PFSK-1 (cell line): Measurements from ENCODE around the gene SEC24D. TPM values are rescaled to one million over a fixed set of nuclear protein-coding genes. Genes with fewer than 3 reads are reported as not detected.
A peak's percentile ranks its signal among the peaks of the same experiment; 100 is the strongest.

Experiments
- FOXP2 ChIP-seq: optimal IDR thresholded peaks from 2 replicates; pipeline ENCODE3; 2011; ENCODE audit warnings: borderline replicate concordance, control low read depth, inconsistent platforms; ENCODE audit not compliant: insufficient read depth; ENCODE audit errors: extremely low read length, extremely low read depth
- POLR2AphosphoS5 ChIP-seq: IDR thresholded peaks from 2 replicates; pipeline ENCODE4 v1.6.1; 2012; ENCODE audit warnings: low read depth, mild to moderate bottlenecking, control low read depth, low read length, moderate library complexity
- SIN3A ChIP-seq: IDR thresholded peaks from 2 replicates; pipeline ENCODE4 v1.6.1; 2012; ENCODE audit warnings: mild to moderate bottlenecking, low read length, moderate library complexity, borderline replicate concordance; ENCODE audit not compliant: insufficient read depth
- TAF1 ChIP-seq: IDR thresholded peaks from 2 replicates; pipeline ENCODE4 v1.6.1; 2012; ENCODE audit warnings: low read length, control low read depth, borderline replicate concordance; ENCODE audit not compliant: insufficient read depth
- polyA plus RNA-seq: library from polyadenylated mRNA; unstranded; fragments of >200 nt; gene quantifications from one replicate; pipeline ENCODE4 v1.2.1, GENCODE V29; 2012; ENCODE audit warnings: low read depth, missing spikeins; ENCODE audit not compliant: insufficient read length
- TF ChIP-seq, protein P1 (sequence below), 2 experiments: IDR thresholded peaks; 2 replicates each; pipeline versions ENCODE4 v1.6.1 to v1.8.0; 2011 to 2012; ENCODE audit warnings: low read depth in 2 of 2, low read length in 2 of 2, control low read depth in 1 of 2, inconsistent platforms in 1 of 2, mild to moderate bottlenecking in 1 of 2, moderate library complexity in 1 of 2; ENCODE audit not compliant: insufficient read depth in 1 of 2

SEC24D gene, protein sequence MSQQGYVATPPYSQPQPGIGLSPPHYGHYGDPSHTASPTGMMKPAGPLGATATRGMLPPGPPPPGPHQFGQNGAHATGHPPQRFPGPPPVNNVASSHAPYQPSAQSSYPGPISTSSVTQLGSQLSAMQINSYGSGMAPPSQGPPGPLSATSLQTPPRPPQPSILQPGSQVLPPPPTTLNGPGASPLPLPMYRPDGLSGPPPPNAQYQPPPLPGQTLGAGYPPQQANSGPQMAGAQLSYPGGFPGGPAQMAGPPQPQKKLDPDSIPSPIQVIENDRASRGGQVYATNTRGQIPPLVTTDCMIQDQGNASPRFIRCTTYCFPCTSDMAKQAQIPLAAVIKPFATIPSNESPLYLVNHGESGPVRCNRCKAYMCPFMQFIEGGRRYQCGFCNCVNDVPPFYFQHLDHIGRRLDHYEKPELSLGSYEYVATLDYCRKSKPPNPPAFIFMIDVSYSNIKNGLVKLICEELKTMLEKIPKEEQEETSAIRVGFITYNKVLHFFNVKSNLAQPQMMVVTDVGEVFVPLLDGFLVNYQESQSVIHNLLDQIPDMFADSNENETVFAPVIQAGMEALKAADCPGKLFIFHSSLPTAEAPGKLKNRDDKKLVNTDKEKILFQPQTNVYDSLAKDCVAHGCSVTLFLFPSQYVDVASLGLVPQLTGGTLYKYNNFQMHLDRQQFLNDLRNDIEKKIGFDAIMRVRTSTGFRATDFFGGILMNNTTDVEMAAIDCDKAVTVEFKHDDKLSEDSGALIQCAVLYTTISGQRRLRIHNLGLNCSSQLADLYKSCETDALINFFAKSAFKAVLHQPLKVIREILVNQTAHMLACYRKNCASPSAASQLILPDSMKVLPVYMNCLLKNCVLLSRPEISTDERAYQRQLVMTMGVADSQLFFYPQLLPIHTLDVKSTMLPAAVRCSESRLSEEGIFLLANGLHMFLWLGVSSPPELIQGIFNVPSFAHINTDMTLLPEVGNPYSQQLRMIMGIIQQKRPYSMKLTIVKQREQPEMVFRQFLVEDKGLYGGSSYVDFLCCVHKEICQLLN
- polyA plus RNA-seq = 18.7 TPM

DNA sequence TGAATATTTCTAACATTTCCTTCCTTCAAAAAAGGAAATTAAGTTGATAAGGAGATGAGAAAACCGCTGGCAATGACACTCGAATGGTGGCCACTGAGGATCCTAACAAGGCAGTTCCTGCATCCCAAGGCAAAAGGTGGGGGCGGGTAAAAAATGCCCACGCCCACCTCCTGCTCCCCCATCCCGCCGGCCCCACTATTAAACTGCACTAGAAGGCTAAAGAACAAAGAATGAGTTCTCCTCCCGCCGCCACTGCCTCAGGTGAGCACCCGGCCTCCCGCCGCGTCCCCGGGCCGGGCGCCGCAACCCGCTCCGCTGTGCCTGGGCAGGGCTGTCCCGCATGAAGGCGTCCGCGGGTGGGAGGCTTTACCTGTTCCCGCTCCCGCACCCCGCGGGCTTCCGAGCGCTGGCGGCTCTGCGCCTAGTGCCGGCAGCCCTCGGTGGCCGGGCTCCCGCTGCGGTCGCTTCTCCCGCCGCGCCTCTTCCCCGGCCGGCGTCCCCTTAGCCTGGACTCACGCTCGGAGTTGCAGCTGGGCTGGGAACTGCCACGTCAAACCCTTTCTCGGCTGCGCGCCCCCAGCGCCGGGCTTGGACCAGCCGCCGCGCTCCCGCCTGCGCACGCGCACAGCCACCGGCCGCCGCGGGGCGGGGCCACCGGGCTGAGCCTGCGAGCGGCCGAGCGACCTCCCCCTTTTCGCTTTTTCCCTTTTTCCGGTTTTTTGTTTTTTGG is at the start of gene SEC24D:
TSS of gene SEC24D (minus strand) at position 556 of the 730 bp plus-strand sequence. CDS start 2,430 bp downstream, outside the sequence.
- TF ChIP-seq, protein P1, sequence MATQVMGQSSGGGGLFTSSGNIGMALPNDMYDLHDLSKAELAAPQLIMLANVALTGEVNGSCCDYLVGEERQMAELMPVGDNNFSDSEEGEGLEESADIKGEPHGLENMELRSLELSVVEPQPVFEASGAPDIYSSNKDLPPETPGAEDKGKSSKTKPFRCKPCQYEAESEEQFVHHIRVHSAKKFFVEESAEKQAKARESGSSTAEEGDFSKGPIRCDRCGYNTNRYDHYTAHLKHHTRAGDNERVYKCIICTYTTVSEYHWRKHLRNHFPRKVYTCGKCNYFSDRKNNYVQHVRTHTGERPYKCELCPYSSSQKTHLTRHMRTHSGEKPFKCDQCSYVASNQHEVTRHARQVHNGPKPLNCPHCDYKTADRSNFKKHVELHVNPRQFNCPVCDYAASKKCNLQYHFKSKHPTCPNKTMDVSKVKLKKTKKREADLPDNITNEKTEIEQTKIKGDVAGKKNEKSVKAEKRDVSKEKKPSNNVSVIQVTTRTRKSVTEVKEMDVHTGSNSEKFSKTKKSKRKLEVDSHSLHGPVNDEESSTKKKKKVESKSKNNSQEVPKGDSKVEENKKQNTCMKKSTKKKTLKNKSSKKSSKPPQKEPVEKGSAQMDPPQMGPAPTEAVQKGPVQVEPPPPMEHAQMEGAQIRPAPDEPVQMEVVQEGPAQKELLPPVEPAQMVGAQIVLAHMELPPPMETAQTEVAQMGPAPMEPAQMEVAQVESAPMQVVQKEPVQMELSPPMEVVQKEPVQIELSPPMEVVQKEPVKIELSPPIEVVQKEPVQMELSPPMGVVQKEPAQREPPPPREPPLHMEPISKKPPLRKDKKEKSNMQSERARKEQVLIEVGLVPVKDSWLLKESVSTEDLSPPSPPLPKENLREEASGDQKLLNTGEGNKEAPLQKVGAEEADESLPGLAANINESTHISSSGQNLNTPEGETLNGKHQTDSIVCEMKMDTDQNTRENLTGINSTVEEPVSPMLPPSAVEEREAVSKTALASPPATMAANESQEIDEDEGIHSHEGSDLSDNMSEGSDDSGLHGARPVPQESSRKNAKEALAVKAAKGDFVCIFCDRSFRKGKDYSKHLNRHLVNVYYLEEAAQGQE (IDR thresholded peaks at IDR 0.05; ENCODE audit: insufficient read depth in 1 of 2, low read depth in 2 of 2, low read length in 2 of 2) = no peak
- peak; percentile 60; the same call in 1 of the 2 replicates for TF ChIP-seq SIN3A
- TF ChIP-seq TAF1 = peak; percentile 75; the same call in 1 of the 2 replicates
- peak; percentile 38 for TF ChIP-seq FOXP2
- TF ChIP-seq POLR2AphosphoS5 = peak; percentile 40; the same call in 1 of the 2 replicates

DNA sequence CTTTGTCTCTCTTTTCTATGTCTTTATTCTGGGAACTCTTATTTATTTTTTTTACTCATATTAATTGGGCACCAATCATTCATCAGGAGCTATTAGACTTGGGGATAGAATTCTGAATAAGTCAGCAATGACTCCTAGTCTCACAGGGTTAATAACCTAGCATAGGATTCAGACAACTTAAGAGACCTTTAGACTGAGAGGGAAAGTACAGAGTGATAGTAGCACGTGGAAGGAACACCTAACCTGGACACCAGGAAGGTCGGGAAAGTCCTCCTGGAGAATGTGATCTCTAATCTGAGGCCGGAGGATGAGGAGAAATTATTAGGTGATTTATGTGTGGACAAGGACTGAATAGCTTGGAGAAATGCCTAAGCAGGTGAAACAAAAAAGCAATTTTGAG is 48.8 kb upstream of the SEC24D start:
- TF ChIP-seq SIN3A (no peak), FOXP2 (no peak), TAF1 (no peak), POLR2AphosphoS5 (no peak)
- TF ChIP-seq, protein P1 (IDR thresholded peaks at IDR 0.05; ENCODE audit: insufficient read depth in 1 of 2, low read depth in 2 of 2, low read length in 2 of 2) = no peak

DNA sequence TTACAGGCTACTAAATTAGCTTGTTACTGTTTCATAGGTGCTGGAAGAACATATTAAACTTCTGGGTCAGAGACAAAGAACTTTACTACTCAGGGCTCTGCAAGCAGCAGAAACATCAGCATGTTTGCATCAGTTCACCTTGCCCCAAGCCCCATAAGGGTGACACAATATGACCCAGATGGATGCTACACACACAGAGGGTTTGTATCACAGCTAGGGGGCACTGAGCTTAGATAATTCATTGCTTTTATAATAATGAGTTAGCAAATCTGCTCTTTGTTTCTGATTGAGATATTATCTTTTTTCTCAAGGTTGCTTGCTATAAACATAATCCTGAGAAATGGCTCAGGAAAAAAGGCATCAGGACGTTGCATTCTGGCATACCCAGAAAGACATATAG is 47.9 kb upstream of the SEC24D start:
- no peak for TF ChIP-seq FOXP2
- no peak for TF ChIP-seq SIN3A
- no peak for TF ChIP-seq TAF1
- TF ChIP-seq, protein P1 (IDR thresholded peaks at IDR 0.05; ENCODE audit: insufficient read depth in 1 of 2, low read depth in 2 of 2, low read length in 2 of 2) = no peak
- TF ChIP-seq POLR2AphosphoS5 = no peak

DNA sequence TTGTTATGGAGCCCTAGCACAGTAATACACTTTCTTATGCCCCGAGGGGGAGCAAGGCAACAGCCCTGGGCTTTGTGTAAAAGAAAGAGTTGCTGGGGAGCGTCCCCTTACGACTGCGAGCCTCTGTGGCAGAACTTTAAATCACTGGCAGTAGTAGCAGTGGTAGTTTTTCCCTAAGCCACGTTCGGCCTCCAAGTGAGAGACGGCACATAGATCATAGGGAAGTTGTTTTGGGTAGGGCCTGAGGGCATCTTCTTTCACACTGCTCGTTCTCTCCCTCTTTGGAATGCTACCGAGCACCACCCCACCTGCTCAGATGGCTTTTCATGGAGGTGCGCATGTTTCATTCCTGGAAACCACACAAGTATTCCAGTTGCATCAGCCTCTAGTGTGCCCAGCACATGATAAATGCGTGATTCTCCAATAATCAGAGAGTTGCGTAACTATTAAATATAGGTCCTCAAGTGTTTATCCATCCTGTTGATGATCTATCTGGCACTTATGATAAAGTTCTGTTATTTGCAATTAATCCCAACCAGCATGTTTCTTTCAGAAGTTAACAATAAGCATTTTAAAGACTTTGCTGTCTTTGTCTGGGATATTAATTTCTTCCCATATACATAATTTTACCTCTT is 45.7 kb upstream of the SEC24D start:
- TF ChIP-seq TAF1 (no peak), SIN3A (no peak), POLR2AphosphoS5 (no peak), FOXP2 (no peak)
- TF ChIP-seq, protein P1 (IDR thresholded peaks at IDR 0.05; ENCODE audit: insufficient read depth in 1 of 2, low read depth in 2 of 2, low read length in 2 of 2) = no peak
